Activated effector memory CD4-positive, alpha-beta T cell treated with anti-CD3 and anti-CD28 coated beads, Interleukin-2, amount 50 U/mL, for 16 hours (primary cell): ENCODE measurements around the gene EGFR.

Experiments
- DNase-seq: peaks from one replicate; pipeline ENCODE4 v3.0.0-alpha.2; 2020

EGFR gene

DNA sequence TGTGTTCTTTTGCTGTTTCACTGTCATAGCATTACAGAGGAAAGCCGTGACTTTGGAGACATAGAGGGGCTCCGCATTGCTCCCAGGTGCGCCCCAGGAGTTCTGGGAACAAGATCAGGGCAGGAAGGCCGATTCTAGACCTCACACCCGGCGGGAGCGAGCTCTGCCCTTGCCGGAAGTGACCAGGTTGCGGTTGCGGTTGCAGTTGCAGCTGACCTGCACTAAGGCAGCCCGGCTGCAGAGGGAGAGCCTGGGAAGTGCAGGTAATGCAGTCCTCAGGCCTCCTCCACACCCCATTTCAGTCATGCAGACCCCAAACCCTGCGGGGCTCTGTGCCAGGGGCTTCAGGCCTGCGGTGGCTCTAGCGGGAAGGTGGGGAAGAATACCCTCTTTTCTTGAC lies 216.3 kb downstream of the EGFR start:
- no peak for DNase-seq

DNA sequence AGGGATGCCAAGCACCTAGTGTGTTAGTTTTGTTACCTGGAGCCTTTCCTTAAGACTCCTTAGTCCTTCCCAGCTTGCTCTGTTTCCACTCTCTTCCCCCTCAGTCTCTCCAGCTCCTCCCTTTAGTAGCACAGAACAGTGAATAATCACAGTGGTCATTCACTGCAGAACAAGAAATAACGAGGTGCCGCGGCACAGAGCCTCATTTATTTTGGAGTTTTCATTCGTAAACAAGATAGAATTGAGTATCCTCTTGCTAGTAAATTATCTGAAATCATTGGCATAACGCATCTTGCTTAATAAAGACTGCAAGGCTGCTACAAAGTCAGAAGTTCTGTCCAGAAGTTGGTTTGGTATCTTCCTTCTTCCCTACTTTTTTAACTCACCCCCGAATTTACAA lies 217.0 kb downstream of the EGFR start:
- no peak for DNase-seq

- no peak for DNase-seq
Observed at GRCh38 chr7:55236476-55236875, 217.7 kb downstream of the EGFR start.

DNA sequence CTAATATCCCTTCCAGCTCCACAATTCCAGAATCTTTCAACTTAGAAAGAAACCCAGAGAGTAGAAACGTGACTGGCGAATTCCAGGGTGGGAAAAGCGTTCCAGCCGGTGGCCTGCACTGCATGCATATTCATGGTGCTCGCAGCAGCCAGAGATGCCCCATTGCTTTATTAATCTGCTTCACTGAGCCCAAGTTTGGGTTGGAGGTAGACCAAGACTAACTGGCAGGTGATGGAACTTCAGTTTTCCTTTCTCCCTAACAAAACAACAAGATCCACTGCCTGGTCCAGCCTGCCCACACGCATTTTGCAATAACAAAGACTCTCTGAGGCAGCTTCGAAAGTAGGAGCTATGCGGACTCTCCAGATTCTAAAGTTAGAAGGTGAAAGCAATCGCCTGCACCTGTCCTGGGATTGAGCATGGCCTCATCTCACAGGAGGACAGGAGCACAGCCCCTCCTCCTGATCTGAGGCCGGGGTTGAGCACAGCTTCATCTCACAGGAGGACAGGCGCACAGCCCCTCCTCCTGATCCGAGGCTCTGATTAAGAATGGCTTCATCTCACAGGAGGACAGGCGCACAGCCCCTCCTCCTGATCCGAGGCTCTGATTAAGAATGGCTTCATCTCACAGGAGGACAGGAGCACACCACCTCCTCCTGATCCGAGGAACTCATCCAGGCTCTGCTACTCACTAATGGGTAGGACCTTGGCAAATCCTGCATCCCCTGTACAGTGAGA lies 218.5 kb downstream of the EGFR start:
- DNase-seq = no peak

GRCh38 chr7:55239406-55239805 lies 220.6 kb downstream of the EGFR start:
- DNase-seq = no peak

- no peak for DNase-seq
Observed at GRCh38 chr7:55240418-55241142, 221.8 kb downstream of the EGFR start.

- DNase-seq = no peak
Observed at GRCh38 chr7:55241958-55242357, 223.1 kb downstream of the EGFR start.

GRCh38 chr7:55242613-55243012 lies 223.8 kb downstream of the EGFR start:
- DNase-seq = no peak

GRCh38 chr7:55244006-55244745 lies 225.4 kb downstream of the EGFR start:
- DNase-seq = no peak

GRCh38 chr7:55245271-55245723 lies 226.5 kb downstream of the EGFR start:
- DNase-seq = no peak

DNA sequence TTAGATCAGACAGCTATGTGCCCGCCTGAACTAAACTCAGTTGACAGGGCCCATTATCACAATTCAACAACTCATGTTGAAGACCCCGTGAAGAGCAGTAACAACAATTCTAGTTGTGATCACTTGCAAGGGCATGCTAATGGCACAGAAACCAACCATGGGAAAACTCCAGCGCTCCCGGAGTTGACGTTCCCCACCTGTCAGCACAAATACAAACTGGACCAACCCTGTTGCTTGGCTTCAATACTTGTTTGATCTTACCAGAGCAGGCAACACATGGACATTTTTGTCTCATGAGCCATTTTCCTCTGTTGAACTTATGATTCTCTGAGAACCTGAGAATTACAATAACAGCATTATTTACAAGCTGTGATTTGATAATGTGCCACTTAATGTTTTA lies 227.4 kb downstream of the EGFR start:
- no peak for DNase-seq

DNA sequence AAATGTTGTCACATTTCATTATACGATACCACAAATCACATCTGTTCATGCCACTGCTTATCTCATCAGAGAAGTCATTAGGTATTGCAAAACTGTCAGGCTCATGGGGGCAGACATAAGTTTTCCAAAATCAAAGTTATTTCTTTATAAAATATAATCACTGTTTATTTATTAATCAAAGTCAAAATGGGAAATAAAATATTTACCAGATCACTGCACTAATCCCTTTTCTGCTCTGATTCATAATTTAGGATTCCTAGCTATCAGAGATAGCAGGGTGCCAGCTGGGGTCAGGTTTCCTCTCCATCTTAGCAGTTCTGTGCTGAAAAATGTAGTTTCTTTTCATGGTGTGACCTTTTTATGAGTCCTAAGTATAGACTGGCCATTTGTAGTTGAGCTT lies 228.6 kb downstream of the EGFR start:
- no peak for DNase-seq

GRCh38 chr7:55248526-55248925 lies 229.7 kb downstream of the EGFR start:
- no peak for DNase-seq

DNA sequence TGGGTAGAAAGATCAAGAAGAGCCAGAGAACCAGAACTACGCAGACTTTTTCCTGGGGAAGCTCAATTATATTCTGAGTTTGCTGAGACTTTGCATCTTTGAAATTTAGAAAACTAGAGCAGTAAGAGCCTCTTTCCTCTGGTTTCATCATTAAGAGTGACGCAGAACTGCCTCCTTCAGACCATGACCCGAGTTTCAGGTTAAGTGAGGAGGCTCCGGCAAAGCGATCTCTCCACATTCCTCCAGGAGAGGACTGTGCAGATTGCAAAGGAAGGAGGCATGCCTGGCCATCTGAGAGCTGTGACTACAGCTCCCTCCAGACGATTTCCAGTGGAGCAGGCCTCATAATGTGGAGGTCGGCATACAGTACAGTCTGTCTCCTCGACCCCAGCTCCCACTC lies 230.5 kb downstream of the EGFR start:
- no peak for DNase-seq

- DNase-seq = no peak
Observed at GRCh38 chr7:55250313-55250712, 231.5 kb downstream of the EGFR start.

GRCh38 chr7:55251313-55251712 lies 232.5 kb downstream of the EGFR start:
- DNase-seq = no peak

DNA sequence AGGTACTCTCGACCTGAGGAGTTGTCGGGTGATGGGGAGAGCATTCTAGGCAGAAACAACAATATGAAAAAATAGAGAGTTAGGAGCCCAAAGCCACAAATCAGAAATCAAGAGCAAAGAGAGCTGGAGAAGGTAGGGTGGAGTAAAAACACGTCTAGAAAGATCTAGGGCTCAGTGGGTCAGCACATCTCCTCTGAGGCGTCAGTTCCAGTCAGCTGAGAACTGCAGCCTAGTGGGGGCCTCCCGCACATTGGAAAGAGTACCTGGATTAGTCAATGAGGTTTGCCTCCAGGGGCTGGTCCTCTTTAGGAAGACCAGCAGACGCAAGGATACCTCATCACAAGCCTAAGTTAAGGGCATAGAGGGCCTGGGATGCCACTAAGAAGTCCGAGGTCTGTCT lies 233.1 kb downstream of the EGFR start:
- DNase-seq = no peak

DNA sequence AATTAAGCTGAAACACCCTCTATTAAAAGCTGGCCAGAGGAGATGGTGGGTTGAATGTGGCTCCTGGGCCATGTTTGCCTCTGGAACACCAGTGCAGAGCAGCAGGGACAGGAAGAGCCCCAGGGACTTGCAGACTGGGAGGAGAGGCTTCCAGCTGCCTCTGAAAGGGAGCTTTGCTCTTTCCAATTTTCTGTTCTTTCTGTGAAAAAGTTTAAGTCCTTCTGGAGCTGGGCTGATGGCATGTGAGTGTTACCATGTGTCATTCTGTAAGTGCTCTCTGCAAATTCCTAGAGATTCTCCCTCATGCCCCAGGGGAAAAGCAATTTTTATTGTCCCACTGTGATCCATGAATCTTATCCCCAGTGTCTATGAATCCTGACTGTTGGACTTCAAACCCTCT lies 233.6 kb downstream of the EGFR start:
- DNase-seq = no peak

GRCh38 chr7:55253188-55253587 lies 234.4 kb downstream of the EGFR start:
- no peak for DNase-seq

GRCh38 chr7:55254242-55254595 lies 235.4 kb downstream of the EGFR start:
- DNase-seq = no peak

DNA sequence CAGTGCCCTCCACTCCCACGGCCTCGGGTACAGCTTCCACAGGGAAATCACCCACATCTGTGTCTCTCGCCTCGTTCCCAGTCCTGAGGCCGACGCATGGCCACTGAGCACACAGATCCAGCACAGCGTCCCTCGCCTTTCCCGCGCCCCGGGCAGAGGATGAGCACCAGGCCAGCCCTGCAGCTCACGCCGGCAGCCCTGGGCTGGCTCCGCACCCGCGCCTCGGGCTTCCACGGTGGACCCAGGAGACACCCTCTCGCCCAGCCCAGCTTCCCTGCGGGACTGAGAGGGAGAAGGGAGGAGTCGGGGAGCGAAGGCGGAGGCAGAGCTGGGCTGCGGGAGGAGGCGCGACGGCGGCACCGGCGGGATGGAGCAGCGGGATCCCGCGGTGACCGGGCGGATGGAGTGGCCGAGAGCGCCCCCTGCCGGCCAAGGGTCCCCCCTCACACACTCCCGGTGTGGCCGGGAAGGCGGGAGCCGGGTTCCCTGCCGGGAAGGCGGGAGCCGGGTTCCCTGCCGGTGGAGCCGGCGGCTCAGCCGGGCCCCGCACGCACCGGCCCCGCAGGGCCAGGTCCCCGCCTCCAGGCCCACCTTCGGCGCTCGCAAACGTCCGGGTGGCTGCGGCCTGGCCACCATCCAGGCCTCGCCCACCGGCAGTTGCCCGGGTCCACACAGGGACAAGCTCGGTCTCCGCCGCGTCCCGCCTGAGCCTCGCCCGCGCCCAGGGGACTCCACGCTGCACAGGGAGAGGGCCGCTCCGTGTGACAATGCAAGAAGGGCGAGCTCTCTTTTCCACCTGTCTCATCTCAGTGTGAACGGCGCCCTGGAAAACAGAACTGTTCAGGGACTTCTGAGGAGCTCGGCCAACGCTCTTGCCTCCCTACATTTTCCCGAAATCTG lies 236.0 kb downstream of the EGFR start:
- peak; percentile 88 for DNase-seq

GRCh38 chr7:55255496-55256445 lies 237.0 kb downstream of the EGFR start:
- DNase-seq = peak; percentile 90
